ENCODE results near the gene MYO1H.
"Not testable (repeated sequence)": the region's sequence is repeated elsewhere in the genome, so short reads cannot be mapped to it uniquely, and the experiment has no call there.

The MYO1H gene

GRCh38 chr12:109467978-109468676, 120.4 kb downstream of the MYO1H start:
- H3K27ac ChIP-seq: no peak overlapping the region
- TF ChIP-seq, protein P1, sequence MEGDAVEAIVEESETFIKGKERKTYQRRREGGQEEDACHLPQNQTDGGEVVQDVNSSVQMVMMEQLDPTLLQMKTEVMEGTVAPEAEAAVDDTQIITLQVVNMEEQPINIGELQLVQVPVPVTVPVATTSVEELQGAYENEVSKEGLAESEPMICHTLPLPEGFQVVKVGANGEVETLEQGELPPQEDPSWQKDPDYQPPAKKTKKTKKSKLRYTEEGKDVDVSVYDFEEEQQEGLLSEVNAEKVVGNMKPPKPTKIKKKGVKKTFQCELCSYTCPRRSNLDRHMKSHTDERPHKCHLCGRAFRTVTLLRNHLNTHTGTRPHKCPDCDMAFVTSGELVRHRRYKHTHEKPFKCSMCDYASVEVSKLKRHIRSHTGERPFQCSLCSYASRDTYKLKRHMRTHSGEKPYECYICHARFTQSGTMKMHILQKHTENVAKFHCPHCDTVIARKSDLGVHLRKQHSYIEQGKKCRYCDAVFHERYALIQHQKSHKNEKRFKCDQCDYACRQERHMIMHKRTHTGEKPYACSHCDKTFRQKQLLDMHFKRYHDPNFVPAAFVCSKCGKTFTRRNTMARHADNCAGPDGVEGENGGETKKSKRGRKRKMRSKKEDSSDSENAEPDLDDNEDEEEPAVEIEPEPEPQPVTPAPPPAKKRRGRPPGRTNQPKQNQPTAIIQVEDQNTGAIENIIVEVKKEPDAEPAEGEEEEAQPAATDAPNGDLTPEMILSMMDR (conservative IDR thresholded peaks at IDR 0.05): no peak

- H3K27ac ChIP-seq: no peak overlapping the region
Measured at GRCh38 chr12:109469517-109469916, 121.8 kb downstream of the MYO1H start.

DNA sequence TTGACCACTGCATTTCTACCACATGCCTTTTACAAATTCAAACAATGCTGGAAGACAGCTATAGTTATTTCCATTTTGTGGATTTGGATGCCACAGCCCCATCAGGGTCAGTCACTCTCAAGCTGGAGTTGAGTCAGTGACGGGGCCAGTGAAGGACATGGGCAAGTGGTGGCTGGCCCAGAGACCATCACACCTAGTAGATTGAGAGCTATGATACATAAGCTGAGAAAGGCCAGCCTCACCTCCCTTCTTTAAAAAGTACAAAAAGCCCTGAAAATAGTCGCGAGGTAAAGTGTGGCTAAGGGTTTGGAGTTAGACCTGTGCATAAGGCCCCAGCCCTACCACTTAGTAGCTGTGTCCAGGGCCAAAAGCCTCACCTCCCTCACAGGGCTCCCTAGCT, 125.3 kb downstream of the MYO1H start:
- H3K27ac ChIP-seq: no peak overlapping the region
- TF ChIP-seq, protein P1 (conservative IDR thresholded peaks at IDR 0.05): no peak

More at GRCh38 chr12:109469517-109469916, 121.8 kb downstream of the MYO1H start:
- TF ChIP-seq, protein P1 (conservative IDR thresholded peaks at IDR 0.05): no peak

DNA sequence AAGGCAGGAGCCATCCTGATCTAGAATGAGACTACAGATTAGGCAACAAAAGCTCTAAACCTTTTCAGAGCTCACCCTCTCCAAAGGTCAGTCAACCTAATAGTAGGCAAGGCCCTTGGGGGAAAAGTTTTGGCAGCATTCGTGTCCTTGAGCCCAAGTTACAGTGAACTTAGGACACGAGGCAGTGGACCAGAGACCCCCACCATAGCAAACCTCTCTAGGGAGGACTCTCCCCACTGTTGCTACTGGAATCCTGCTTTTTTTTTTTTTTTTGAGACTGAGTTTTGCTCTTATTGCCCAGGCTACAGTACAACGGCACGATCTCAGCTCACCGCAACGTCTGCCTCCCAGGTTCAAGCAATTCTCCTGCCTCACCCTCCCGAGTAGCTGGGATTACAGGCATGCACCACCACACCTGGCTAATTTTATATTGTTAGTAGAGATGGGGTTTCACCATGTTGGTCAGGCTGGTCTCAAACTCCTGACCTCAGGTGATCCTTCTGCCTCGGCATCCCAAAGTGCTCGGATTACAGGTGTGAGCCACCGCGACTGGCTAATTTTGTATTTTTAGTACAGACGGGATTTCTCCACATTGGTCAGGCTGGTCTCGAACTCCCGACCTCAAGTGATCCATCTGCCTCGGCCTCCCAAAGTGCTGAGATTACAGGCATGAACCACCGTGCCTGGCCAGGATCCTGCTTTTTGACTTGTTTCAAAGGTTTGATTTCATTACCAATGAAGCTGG, 126.0 kb downstream of the MYO1H start:
- not testable (repeated sequence) for H3K27ac ChIP-seq

DNA sequence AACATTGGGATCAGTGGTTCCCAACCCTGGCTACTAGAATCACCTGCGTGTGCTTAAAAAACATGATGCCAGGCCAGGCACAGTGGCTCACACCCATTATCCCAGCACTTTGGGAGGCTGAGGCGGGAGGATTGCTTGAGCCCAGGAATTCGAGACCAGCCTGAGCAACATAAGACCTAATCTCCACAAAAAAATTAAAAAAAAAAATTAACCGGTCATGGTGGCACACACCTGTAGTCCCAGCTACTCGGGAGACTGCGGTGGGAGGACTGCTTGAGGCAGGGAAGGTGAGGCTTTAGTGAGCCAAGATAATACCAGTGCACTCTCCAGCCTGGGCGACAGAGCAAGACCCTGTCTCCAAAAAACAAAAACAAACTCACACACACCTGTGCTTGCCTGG, 127.4 kb downstream of the MYO1H start:
- TF ChIP-seq, protein P1 (conservative IDR thresholded peaks at IDR 0.05): no peak
- H3K27ac ChIP-seq: no peak overlapping the region

DNA sequence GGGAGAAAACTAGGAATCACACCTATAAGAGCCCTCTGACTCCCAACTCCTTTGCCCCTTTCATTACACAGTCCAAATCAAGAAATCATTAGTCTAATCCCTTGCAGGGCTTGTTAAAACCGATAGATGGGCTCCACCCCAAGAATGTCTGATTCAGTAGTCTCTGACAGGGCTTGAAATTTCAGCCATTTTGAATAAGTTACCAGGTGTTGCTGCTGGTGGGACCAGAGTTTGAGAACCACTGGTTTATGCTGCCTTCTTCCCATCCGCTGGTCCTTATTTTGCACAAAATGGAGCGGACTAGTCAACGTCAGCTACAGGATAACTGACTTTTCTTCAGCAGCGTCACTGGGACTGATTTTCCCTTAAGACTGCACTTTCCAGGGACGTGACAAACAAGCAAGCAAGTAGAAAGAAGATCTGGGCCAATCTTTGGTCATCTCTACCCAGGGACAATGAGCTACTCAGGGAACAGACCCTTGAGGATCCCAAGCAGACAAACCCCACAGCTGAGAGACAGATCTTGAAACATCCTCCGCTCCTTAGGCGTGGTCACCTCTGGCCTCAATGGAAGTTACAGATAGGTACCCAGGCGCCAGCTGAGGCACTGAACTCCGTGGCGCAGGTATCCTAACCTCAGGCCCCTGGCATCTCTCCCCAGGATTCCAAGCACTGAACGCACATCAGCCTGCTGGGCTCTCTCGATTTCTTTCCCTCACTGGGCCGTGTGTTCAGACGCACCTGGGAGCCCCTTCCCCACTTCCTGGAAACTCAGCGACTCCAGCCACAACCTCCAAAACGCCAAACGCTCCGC, 128.5 kb downstream of the MYO1H start:
- H3K27ac ChIP-seq: peak overlapping the region; percentile 96
- TF ChIP-seq, protein P1 (conservative IDR thresholded peaks at IDR 0.05): no peak

- H3K27ac ChIP-seq: peak overlapping the region; percentile 96
- TF ChIP-seq, protein P1 (conservative IDR thresholded peaks at IDR 0.05): no peak
Measured at GRCh38 chr12:109476807-109477184, 129.1 kb downstream of the MYO1H start.

Data from VCaP (cell line).